Mucosa of stomach (tissue), 1 donor: Measurements from ENCODE around the gene TMEM106C.

Experiments used
- H3K27me3 ChIP-seq: one replicate; pipeline ENCODE4 v1.7.0; 2013; ENCODE audit warnings: mild to moderate bottlenecking, low read length; ENCODE audit not compliant: control insufficient read depth, insufficient read depth
- H3K36me3 ChIP-seq: one replicate; pipeline ENCODE4 v1.7.0; 2013; ENCODE audit warnings: low read length; ENCODE audit not compliant: control insufficient read depth, insufficient read depth
- H3K4me1 ChIP-seq: one replicate; pipeline ENCODE4 v1.7.0; 2013; ENCODE audit warnings: mild to moderate bottlenecking, low read length; ENCODE audit not compliant: control insufficient read depth, insufficient read depth
- H3K4me3 ChIP-seq: one replicate; pipeline ENCODE4 v1.7.0; 2013; ENCODE audit warnings: low read length
- H3K9ac ChIP-seq: one replicate; pipeline ENCODE4 v1.7.0; 2013; ENCODE audit warnings: mild to moderate bottlenecking, low read length, moderate library complexity
- H3K9me3 ChIP-seq: one replicate; pipeline ENCODE4 v1.7.0; 2013; ENCODE audit warnings: mild to moderate bottlenecking, low read length, moderate library complexity; ENCODE audit not compliant: control insufficient read depth
- donor health status: Pancreatic carcinoma.

TMEM106C gene

DNA sequence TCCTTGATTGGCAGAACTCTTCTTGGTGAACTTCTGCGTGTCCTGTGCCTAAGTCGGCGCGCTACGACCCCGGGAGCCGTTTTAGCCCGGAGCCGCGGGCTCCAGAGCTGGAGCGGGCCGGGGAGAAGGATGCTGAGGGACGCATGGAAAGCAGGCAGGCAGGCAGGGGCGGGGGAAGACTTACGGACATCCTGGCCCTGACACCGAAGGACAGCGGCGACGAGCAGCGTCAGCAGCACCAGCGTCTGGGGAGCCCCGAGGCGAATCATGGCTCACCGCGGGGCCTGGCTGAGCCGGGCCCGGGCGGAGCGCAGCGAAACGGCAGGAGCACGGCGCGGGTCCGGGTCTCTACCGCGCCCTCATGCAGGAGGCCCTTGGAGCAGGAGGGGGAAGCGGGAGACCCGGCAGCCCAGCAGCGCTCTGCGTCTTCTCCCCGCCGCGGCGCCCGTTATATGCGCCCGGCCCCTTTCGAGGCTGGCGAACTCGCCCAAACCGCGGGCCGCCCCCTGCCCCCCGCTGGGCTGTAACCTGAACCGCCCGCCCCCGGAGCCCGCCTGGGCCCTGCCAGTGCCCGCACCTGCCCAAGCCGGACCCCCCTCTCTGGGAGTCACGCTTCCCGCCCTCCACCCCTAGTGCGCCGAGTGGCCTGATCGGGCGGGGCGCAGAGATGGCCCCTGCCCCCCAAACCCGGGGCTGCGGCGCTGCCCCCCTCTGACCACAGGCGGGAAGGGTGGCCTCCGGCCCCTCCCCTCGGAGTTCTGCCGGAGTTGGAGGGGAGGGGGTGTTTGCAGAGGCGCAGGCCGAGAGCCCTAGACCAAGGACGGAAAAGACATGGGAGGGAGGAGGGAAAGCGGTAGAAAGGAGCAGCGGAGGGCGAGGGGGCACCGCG, 40.9 kb downstream of the TMEM106C start, which contains the start of gene COL2A1:
Gene COL2A1, minus strand, starts transcription at position 424 of the 889 bp plus-strand sequence. Its CDS starts 155 bp downstream, at position 269.
- no peaks in the 10 kb centered on the region for H3K9me3 ChIP-seq
- no peak within 1 kb of the TSS for H3K9ac ChIP-seq
- peaks cover 34% of the 10 kb centered on the region for H3K4me1 ChIP-seq
- H3K27me3 ChIP-seq: peaks cover 87% of the 10 kb centered on the region
- H3K4me3 ChIP-seq: no peak within 1 kb of the TSS
- no peaks in the 10 kb centered on the region for H3K36me3 ChIP-seq

DNA sequence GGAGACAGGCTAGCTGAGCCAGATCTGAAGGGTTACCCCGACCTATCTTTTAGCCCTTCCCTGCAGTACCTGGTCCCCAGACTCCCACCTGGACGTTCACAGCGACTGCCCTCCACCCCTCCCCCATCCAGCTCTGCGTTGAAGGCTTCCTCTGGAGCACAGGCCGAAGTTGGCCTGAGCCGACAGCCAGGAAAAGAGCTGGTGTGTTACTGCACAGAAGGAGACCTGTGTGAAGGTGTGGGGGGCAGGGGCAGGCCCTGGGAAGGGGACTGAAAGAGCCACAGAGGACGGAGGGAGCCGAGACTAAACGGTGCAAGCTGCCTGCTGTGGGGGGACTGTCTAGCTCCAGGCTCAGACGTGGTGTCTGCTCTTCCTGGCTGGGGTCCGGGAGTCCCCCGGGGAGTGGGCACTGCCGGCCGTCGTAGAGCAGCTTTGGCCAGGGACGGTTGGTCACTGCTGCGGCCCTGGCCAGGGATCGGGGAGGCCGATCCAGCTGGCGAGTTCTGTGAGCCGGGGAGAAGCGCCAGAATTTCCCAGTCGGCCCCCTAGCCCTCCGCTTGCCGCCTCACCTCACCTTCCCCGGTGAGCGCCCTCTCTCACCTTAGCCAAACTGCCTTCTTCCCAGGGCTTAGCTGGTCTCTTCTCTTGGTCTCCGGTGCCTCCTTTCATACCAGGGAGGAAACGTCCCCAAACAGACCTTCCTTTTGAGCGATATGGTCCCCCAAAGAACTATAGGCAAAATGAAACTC, 41.8 kb downstream of the TMEM106C start:
- Histone ChIP-seq H3K9ac (no peak overlapping the region), H3K27me3 (peaks cover 84% of the 10 kb centered on the region), H3K4me1 (peaks cover 34% of the 10 kb centered on the region), H3K4me3 (no peak overlapping the region), H3K36me3 (no peaks in the 10 kb centered on the region), H3K9me3 (no peaks in the 10 kb centered on the region)

GRCh38 chr12:48005750-48006021, 42.3 kb downstream of the TMEM106C start:
- H3K9me3 ChIP-seq: no peaks in the 10 kb centered on the region
- peaks cover 34% of the 10 kb centered on the region for H3K4me1 ChIP-seq
- no peak overlapping the region for H3K4me3 ChIP-seq
- H3K36me3 ChIP-seq: no peaks in the 10 kb centered on the region
- H3K27me3 ChIP-seq: peaks cover 79% of the 10 kb centered on the region
- no peak overlapping the region for H3K9ac ChIP-seq

GRCh38 chr12:48007206-48007605, 43.8 kb downstream of the TMEM106C start:
- peaks cover 64% of the 10 kb centered on the region for H3K27me3 ChIP-seq
- H3K4me1 ChIP-seq: peaks cover 20% of the 10 kb centered on the region
- H3K9ac ChIP-seq: no peak overlapping the region
- H3K9me3 ChIP-seq: no peaks in the 10 kb centered on the region
- H3K4me3 ChIP-seq: no peak overlapping the region
- H3K36me3 ChIP-seq: no peaks in the 10 kb centered on the region

DNA sequence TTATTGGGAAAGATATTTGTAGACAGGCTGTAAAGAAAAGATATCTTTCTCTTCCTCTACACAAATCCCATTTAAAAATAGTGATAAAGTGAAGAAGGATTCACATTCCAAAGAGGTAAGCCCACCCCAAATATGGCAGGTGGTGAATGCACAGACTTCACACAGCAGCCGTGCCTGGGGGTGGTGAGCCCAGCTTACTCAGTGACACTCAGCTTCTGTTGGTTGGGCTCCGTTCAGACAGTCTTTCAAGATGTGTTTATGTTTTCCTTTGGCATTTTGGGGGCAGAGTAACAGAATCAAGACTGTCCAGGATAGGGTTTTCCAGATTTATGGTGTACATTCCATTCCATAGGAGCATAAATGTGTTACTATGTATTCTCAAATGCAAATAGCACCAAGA, 45.0 kb downstream of the TMEM106C start:
- peaks cover 8% of the 10 kb centered on the region for H3K4me1 ChIP-seq
- H3K9me3 ChIP-seq: no peaks in the 10 kb centered on the region
- no peak overlapping the region for H3K4me3 ChIP-seq
- H3K36me3 ChIP-seq: no peaks in the 10 kb centered on the region
- no peak overlapping the region for H3K9ac ChIP-seq
- peaks cover 52% of the 10 kb centered on the region for H3K27me3 ChIP-seq

DNA sequence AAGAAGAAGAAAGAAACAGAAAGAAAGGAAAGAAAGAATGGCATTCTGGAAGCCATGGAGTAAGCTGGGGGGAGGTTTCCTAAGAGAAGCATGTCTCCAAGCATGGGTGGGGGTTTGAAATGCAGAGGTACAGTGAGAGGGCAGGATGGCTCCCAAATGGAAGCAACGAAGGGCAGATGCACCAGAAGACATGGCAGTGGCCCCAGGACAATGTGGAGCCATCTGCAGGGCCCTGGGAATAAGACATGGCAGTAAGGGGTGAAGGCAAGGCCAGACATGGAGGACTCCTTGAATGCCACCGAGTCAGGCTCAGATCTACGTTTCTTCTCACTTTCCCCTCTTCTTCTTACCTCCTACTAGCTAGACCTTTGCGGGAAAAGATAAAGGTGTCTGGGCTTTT, 45.6 kb downstream of the TMEM106C start:
- H3K36me3 ChIP-seq: no peaks in the 10 kb centered on the region
- H3K9ac ChIP-seq: no peak overlapping the region
- H3K9me3 ChIP-seq: no peaks in the 10 kb centered on the region
- no peak overlapping the region for H3K4me3 ChIP-seq
- H3K27me3 ChIP-seq: peaks cover 46% of the 10 kb centered on the region
- H3K4me1 ChIP-seq: peaks cover 8% of the 10 kb centered on the region

DNA sequence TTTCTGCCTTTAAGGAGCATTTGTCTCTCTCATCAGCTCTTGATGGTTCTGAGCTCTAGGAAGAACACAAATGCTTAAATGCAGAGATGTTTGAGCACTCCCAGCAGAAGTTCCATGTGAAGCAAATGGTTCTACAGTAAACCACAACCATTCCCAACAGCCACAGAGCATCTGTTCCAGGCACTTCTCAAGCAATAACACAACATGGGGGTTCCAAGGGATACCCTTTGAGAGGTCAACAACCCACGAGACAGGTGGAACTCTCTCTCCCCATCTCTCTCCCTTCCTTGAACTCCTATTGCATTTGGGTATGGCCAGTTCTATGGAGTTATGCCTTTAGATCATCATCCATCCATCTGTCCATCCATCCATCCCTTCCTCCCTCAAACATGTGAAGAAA, 46.1 kb downstream of the TMEM106C start:
- H3K4me3 ChIP-seq: no peak overlapping the region
- no peaks in the 10 kb centered on the region for H3K9me3 ChIP-seq
- peaks cover 6% of the 10 kb centered on the region for H3K4me1 ChIP-seq
- no peaks in the 10 kb centered on the region for H3K36me3 ChIP-seq
- no peak overlapping the region for H3K9ac ChIP-seq
- H3K27me3 ChIP-seq: peaks cover 41% of the 10 kb centered on the region

DNA sequence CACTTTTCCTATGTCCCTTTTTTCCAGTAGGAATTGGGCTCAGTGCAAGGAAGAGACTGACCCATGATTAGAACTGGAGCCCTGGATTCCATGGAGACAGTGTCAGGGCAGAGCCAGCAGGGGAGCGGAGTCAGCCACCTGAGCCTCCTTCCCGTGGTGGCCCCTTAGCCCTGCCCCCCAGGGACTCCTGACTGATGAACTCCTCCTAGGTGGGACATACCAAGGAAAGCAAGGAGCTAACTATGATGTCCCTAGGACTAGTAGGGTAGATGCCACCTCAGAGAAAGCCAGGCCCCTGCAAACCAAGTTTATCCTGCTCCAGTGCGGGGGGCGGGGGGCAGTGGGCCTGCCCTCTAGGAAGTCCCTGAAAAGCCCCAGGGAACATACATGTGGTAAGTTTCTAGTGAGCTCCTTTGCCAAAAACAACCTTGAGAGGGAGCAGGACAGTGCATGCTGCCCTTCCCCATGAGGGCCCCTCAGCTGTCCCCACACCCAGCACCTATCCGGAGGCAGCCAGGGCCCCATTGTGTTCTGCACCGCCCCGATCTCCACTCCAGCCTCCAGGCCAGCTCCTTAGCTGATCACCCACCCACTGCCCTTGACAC, 47.1 kb downstream of the TMEM106C start:
- no peaks in the 10 kb centered on the region for H3K36me3 ChIP-seq
- no peak overlapping the region for H3K9ac ChIP-seq
- H3K4me3 ChIP-seq: no peak overlapping the region
- peaks cover 31% of the 10 kb centered on the region for H3K27me3 ChIP-seq
- H3K9me3 ChIP-seq: no peaks in the 10 kb centered on the region
- H3K4me1 ChIP-seq: no peaks in the 10 kb centered on the region

GRCh38 chr12:48012070-48012469, 48.7 kb downstream of the TMEM106C start:
- H3K36me3 ChIP-seq: no peaks in the 10 kb centered on the region
- H3K4me3 ChIP-seq: no peak overlapping the region
- H3K9me3 ChIP-seq: no peaks in the 10 kb centered on the region
- no peaks in the 10 kb centered on the region for H3K4me1 ChIP-seq
- H3K9ac ChIP-seq: no peak overlapping the region
- H3K27me3 ChIP-seq: peaks cover 22% of the 10 kb centered on the region

GRCh38 chr12:48013287-48013686, 49.9 kb downstream of the TMEM106C start:
- Histone ChIP-seq H3K27me3 (peaks cover 15% of the 10 kb centered on the region), H3K9me3 (no peaks in the 10 kb centered on the region), H3K9ac (no peak overlapping the region), H3K4me1 (no peaks in the 10 kb centered on the region), H3K4me3 (no peak overlapping the region), H3K36me3 (no peaks in the 10 kb centered on the region)

DNA sequence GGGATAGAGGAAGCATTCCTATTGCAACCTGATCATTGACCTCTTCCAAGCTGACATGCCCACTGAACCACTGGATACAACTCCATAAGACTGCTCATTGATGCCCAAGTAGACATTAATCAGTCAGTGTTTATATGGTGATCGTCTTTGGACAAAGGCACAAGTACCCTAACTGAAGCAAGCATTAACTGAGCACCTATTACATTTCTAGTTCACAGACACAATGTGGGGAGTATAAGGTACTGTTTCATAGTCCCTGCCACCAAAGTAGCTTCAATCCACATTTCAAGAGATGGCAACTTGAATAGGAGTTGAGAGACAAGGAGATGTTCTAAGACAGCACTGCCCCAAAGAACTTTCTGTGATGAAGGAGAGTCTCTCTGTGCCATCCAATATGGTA, 51.7 kb downstream of the TMEM106C start:
- H3K27me3 ChIP-seq: no peaks in the 10 kb centered on the region
- no peaks in the 10 kb centered on the region for H3K4me1 ChIP-seq
- H3K36me3 ChIP-seq: no peaks in the 10 kb centered on the region
- H3K4me3 ChIP-seq: no peak overlapping the region
- H3K9ac ChIP-seq: no peak overlapping the region
- H3K9me3 ChIP-seq: no peaks in the 10 kb centered on the region

- Histone ChIP-seq H3K4me3 (no peak overlapping the region), H3K9me3 (no peaks in the 10 kb centered on the region), H3K4me1 (no peaks in the 10 kb centered on the region), H3K9ac (no peak overlapping the region), H3K36me3 (no peaks in the 10 kb centered on the region), H3K27me3 (no peaks in the 10 kb centered on the region)
Observed at GRCh38 chr12:48015954-48016353, 52.6 kb downstream of the TMEM106C start.
